GM18507 (cell line): Measurements from ENCODE around the gene HECW1.

ENCODE experiments used
- DNase-seq: peaks from one replicate; pipeline ENCODE4 v3.0.0; 2011; ENCODE audit warnings: low read depth; ENCODE audit not compliant: insufficient read length; ENCODE audit errors: extremely low spot score
- FAIRE-seq: peaks from 2 replicates; lab custom pipeline; 2011; peaks lifted over from hg19 to GRCh38; lab: Jason Lieb, UNC

Gene HECW1

DNA sequence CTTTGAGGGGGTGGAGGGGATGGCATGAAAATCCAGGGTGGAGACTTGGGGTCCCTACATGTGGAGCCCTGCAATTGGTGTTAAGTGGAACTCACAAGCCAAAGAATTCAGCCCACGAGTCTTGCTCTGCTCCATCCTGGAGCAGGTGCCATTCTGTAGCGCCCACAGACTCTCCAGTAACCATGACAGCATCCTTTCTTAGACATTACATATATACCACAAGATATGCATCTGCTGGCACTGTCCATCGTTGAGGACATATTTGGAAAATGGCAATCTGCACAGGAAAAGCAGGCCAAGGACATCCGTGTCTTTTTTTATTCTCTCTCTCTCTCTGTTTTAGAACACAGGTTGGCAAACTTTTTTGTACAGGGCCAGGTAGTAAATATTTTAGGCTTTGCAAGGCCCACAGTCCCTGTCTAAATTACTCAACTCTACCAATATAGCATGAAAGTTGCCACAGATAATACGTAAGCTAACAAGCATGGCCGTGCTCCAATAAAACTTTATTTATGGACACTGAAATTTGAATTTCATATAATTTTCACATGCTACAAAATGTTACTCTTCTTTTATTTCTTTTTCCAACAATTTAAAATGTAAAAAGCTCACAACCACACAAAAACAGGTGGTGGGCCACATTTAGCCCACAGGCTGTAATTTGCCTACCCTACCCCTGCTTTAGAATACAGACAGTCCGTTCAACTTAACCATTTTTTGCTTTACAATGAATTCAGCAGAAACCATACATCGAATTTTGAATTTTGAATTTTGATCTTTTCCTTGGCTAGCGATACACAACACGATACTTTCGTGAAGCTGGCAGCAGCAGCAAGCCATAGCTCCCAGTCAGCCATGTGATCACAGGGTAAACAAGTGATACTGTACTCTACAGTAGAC, 329.0 kb downstream of the HECW1 start:
- FAIRE-seq = no peak

DNA sequence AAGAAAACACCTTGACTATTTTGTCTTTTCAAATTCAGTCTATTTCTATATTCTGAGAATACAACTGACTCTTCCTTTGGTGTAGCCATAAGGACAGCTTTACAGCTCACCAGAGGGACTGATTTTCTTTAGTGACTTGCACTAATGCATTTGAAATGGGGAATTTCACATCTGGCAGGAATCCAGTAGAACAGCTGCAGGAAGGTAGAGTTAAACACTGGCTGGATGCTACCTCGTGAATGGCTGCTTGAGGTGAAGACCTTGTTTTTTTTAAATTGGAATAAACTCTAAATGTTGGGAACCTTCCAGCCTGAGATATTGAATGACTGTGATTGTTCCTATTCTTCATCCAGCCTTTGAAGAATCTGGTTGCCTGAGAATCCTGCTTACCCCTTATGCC, 330.9 kb downstream of the HECW1 start:
- no peak for DNase-seq

More for the DNA sequence above, 329.0 kb downstream of the HECW1 start:
- DNase-seq = no peak

DNA sequence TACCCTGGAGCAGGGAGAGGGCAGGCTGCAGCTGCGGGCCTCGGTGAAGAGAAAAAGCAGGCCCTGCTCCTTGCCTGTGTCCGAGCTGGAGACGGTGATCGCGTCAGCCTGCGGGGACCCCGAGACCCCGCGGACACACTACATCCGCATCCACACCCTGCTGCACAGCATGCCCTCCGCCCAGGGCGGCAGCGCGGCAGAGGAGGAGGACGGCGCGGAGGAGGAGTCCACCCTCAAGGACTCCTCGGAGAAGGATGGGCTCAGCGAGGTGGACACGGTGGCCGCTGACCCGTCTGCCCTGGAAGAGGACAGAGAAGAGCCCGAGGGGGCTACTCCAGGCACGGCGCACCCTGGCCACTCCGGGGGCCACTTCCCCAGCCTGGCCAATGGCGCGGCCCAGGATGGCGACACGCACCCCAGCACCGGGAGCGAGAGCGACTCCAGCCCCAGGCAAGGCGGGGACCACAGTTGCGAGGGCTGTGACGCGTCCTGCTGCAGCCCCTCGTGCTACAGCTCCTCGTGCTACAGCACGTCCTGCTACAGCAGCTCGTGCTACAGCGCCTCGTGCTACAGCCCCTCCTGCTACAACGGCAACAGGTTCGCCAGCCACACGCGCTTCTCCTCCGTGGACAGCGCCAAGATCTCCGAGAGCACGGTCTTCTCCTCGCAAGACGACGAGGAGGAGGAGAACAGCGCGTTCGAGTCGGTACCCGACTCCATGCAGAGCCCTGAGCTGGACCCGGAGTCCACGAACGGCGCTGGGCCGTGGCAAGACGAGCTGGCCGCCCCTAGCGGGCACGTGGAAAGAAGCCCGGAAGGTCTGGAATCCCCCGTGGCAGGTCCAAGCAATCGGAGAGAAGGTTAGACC, 332.5 kb downstream of the HECW1 start:
- FAIRE-seq (no peak), DNase-seq (no peak)

More for the DNA sequence above, 330.9 kb downstream of the HECW1 start:
- no peak for FAIRE-seq

DNA sequence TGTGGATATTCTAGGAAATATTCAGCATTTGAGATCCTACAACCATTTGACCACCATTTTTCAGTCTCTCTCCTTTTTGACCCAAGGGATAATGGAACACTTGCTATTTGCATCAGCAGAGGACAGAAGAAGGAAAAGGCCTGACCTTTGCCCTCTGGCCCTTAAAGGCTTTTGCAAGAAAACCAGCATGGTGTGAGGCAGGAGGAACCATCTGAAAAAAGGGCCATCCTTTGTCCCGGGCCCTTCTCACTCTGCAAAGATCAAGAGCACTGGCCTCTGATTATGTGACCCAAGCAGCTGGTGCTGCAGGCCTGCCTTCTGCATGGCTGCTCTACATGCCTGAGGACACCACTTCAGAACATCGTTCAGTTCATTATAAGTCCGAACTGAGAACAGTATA, 337.1 kb downstream of the HECW1 start:
- FAIRE-seq = no peak
- DNase-seq = no peak

DNA sequence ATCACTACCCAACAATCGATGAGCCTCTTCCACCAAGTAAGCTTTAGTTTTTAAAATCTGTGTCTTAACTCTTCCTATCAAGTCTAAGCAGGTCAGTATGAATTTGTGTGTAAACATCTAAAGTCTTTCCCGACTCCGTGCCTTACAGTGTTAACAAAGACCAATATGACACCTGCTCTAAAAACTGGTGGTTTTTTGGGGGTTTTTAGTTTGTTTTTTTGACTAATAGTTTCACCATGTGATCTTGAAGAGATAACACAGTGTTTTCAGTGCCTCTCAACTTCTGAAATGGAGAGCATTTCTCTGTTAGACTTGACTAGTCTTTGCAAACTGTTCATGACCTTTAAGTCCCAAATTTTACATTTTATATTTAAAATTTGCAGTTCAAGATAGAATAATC, 338.4 kb downstream of the HECW1 start:
- DNase-seq = no peak
- FAIRE-seq = no peak

DNA sequence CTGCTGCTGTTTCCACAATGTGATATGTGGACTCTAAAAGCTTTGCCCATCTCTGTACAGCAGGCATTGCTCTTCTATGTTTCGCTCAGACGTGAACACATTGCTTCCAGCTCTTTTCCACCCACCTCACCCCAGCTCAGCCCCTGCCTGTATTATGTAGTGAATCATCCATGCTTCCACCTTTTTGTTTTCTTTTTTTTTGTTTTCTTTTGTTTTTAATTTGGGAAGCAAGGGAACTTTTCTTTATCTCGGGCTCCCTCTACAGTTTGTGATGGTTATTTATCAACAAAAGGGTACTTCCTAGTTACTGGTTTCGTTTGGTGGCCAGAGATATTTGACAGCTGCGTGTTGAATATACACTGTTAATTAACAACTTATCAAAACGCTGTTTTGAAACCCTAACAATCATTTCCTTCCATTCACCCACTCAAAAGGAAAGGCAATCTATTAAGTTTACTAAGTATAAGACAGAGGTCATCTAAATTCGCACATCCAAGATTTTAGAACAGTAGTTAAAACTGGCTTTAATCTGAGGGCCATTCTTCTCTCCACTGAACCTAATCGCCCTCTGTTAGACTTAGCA, 342.6 kb downstream of the HECW1 start:
- FAIRE-seq (peak; percentile 86), DNase-seq (peak; percentile 28)

DNA sequence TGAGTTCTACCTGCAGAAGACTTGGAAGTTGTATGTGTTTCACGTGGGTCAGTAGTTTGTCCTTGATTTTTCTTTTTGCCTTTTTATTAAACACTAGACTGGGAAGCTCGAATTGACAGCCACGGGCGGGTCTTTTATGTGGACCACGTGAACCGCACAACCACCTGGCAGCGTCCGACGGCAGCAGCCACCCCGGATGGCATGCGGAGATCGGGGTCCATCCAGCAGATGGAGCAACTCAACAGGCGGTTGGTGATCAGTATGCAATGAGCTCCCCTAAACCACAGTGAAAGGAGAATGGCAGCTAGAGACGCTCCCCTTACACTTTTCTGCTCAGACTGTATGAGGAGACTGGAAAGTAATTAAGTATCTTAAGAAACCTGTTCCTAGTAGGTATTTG, 343.8 kb downstream of the HECW1 start:
- FAIRE-seq (no peak), DNase-seq (no peak)

DNA sequence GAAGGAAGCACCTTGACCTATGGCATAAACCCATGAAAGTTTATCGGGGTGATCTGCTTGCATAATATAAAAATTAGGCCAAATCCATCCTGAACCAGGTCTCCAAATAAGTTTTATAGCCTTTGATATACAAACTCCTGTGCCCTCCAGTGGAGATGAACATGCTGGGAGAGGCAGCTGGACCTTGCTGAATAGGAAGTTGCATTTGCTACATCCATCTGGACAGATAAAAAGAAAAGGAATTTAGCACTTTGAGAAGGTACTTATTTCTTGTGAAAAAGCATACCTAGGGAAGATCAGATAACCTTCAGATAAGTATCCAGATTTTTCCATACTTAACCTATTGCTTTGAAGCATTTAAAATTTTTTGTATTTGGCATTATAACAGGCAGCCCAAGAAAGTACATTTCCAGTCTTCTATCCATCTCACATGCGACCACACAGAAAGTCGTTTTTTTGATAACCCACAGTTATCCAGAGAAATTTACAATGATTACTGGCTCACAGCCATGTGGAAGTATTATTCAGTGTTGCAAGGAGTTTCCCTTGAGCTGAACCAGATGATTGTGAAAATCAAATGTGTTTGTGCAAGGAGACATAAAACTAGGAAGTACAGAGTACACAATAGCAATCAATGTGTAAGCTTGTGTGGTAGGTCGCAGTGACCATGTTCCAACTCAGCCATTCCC, 346.0 kb downstream of the HECW1 start:
- FAIRE-seq (no peak), DNase-seq (no peak)

DNA sequence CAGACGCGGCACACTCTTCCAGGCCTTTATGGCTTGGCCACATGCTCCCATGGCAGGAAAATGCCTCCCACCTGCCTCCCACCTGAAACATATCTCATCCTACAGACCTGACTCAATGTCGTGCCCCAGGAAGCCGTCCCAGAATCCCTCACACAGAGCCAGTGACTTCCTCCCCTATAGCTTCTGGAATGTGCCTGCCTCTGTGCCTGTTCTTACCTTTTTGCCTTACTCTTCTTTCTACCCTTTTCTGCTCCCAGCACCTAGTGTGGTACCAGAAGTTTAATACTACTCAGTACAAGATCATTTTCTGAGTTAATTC, 346.5 kb downstream of the HECW1 start:
- no peak for FAIRE-seq
- no peak for DNase-seq

DNA sequence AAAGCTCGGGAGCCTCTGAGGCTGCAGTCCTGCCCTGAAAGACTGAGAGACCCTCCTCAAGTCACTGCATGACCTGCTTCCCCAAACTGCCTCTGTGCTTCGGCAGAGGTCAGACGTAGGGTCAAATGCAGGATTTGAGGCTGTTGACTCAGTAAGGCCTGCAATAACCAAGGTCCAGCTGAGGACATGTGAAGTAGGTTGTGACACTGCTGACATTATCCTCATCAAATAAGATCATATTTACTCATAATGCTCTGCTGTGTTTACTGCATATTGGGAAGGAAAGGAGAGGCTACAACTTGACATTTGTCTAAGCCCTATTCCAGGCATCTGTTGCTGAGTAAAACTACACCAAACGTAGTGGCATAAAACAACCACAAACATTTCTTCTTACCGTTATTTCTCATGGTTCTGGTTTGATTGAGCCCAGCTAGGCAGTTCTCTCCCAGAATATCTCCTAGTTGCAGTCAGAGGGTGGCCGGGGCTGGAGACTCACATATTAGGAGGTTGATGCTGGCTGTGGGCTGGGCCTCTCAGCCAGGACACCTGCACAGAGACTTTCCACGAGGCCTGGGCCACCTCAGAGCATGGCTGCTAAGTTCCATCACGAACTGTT, 348.4 kb downstream of the HECW1 start:
- no peak for DNase-seq
- no peak for FAIRE-seq

DNA sequence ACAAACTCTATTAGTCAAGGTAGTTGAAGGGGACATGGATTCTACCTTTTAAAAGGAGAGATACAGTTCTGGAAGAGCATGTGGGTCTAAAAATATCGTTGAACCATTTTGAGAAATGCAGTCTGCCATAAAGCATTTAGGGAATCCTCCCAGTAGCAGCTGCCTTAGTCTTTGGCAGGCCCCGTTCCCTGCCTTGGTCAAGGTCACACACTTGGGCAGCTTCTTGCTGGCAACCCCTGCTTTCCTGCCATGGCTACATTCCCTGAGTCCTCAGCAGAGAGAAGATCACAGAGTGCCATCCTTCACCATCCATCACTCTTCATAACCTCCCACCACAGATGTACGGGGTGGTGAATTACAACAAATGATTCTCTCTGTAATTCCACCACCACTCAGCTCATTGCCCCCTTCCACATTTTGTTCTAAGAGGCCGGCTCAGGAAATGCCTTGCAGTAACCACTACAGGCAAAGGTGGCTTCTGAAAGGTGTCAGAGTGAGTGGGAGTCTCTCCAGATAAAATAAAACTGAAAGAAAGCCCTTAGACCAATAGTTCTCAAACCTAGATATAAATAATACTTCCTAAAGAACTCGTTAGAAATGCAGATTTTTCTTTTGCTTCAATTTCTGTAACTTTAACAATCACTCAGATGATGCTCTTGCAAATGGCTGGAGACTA, 349.0 kb downstream of the HECW1 start:
- DNase-seq (peak; percentile 11), FAIRE-seq (no peak)

DNA sequence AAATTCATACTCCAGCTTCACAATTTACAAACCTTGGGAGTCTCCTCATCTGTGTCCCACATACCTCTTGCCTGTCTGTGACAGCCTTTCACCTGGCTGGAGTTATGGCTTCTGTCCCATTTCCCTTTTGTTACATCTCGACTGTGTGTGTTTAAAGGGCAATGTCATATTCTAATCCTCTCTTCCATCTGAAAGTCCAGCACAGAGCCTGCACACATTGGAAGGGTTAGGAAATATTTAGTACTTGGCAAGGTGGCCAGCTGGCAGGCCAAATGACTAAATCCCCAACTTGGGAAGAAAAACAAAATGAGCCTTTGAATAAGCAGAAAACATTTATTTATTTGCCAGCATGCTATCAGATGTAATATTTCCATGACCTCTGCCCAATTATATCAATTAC, 350.4 kb downstream of the HECW1 start:
- DNase-seq (no peak), FAIRE-seq (no peak)

DNA sequence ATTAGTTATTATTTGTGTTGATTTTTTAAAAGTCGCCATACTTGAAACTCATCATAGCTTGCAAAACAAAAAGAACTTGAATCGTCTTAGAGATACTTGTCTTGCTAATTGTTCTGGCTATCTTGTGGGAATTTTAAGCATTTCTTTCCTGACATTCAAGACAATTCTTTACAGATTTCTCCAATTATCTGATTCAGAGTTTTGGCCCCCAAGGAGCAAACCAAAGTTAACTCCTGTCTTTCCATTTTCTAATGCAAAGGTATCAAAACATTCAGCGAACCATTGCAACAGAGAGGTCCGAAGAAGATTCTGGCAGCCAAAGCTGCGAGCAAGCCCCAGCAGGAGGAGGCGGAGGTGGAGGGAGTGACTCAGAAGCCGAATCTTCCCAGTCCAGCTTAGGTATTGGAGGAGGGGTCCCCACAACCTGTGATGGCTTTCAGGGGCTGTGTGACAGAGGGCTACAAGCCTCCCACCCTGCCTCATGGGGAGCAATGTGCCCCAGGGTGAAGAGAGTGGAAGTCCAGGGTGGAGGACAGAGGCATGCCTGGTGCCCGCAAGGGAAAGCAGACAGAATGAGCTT, 351.0 kb downstream of the HECW1 start:
- FAIRE-seq (no peak), DNase-seq (no peak)

DNA sequence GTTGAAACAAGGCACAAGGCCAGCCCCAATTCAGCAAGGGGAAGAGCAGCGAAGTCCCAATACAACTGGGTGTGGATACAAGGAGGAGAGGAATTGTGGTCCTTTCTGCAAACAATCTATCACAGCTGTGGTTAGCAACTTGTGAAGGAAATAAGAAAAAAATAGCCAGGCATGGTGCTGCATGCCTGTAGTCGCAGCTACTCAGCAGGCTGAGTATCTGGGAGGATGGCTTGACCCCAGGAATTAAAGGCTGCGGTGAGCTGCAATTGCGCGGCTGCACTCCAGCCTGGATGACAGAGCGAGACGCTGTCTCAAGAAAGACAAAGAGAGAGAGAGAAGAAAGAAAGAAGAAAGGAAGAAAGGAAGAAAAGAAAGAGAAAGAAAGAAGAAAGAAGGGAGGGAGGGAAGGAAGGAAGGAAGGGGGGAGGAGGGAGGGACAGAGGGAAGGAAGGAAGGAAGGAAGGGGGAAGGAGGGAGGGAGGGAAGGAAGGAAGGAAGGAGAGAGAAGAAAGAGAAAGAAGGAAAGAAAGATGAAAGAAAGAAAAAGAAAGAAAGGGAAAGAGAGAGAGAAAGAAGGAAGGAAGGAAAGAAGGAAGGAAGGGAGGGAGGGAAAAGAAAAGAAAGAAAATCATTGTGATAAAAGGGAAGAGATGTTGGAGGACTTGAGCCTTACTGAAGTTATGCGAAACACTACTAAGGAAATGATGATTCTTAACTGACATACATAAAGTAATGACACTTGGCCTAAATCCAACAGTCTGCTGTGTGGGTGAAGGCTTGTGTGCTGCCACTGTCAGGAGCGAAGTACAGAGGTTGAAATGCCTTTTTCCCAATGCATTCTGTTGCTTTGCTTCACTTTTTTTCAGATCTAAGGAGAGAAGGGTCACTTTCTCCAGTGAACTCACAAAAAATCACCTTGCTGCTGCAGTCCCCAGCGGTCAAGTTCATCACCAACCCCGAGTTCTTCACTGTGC, 353.4 kb downstream of the HECW1 start:
- FAIRE-seq = no peak
- no peak for DNase-seq

DNA sequence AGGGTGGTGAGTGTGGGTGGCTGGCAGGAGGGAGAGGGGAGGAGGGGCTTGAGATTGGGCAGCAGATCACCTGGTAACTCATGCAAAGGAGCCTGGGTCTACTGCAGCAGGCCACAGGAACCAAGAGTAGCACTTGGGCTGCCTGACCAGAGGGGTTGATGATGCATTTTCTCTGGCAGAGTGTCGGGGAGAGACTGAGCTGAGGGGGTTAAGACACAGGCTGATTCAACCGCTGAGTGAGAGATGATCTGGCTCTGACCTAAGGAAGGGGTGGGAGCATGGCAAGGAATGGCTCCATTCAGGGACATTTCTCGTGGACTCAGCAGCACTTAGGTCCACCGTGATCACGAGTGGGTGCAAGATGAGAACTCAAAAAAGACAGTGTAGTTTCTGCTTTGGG, 355.0 kb downstream of the HECW1 start:
- no peak for FAIRE-seq

DNA sequence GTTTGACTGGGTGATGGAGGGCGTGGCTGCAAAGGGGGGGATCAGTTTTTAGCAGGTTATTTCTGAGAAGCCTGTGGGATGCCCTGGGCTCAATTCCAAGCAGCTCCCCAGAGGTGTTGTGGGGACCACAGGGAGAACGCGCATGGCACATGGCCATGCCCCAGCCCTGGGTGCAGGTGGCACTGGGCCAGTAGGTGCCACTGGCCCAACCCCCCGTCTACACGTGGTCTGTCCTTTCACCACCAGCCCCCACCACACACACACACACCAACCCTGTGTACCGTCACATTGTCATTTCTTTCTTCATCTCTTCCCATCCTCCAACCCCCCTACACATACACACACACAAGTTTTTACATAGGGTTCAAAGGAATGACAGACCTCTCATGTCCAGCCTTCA, 355.4 kb downstream of the HECW1 start:
- DNase-seq (no peak), FAIRE-seq (no peak)

More for the DNA sequence above, 355.0 kb downstream of the HECW1 start:
- DNase-seq = no peak

DNA sequence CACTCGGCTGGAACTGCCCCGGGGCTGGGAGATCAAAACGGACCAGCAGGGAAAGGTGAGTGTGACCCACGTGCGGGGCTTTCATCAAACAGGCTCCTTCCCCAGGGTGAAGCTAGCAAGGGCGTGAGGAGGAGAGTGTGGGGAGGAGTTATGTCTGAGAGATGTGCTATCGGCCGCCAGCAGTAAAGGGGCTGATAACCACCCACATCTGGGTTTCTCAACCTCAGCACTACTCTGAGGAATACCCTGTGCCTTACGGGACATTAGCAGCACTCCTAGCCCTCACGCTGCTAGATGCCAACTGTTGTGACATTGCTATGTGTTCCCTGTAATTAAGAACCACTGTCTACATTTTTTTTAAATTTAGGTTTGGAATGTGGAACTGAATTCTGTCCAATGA, 356.6 kb downstream of the HECW1 start:
- no peak for DNase-seq
- FAIRE-seq = no peak
